Ishikawa (cell line): ENCODE data around the gene FIZ1.

ENCODE experiments used
- CEBPB ChIP-seq: IDR thresholded peaks from 2 replicates; pipeline ENCODE4 v1.6.1; 2012
- CREB1 ChIP-seq: IDR thresholded peaks from 2 replicates; pipeline ENCODE4 v1.6.1; 2012; ENCODE audit warnings: low read depth
- EGR1 ChIP-seq: IDR thresholded peaks from 2 replicates; pipeline ENCODE4 v1.6.1; 2012
- EP300 ChIP-seq: IDR thresholded peaks from 2 replicates; pipeline ENCODE4 v1.6.1; 2012; ENCODE audit warnings: borderline replicate concordance
- FOXM1 ChIP-seq: IDR thresholded peaks from 2 replicates; pipeline ENCODE4 v1.6.1; 2012; ENCODE audit warnings: low read depth, borderline replicate concordance
- MAX ChIP-seq: IDR thresholded peaks from 2 replicates; pipeline ENCODE4 v1.6.1; 2012
- NFIC ChIP-seq: IDR thresholded peaks from 2 replicates; pipeline ENCODE4 v1.6.1; 2012
- RAD21 ChIP-seq: IDR thresholded peaks from 2 replicates; pipeline ENCODE4 v1.6.1; 2012; ENCODE audit warnings: low read depth
- REST ChIP-seq: IDR thresholded peaks from 2 replicates; pipeline ENCODE4 v1.6.1; 2012; ENCODE audit warnings: low read depth, mild to moderate bottlenecking
- TAF1 ChIP-seq: IDR thresholded peaks from 2 replicates; pipeline ENCODE4 v1.6.1; 2012; ENCODE audit warnings: low read depth, mild to moderate bottlenecking
- TCF12 ChIP-seq: IDR thresholded peaks from 2 replicates; pipeline ENCODE4 v1.6.1; 2012; ENCODE audit warnings: low read depth
- TEAD4 ChIP-seq: IDR thresholded peaks from 2 replicates; pipeline ENCODE4 v1.6.1; 2012
- USF1 ChIP-seq: IDR thresholded peaks from 2 replicates; pipeline ENCODE4 v1.6.1; 2012
- YY1 ChIP-seq: IDR thresholded peaks from 2 replicates; pipeline ENCODE4 v1.6.1; 2012; ENCODE audit warnings: low read depth
- ZBTB7A ChIP-seq: IDR thresholded peaks from 2 replicates; pipeline ENCODE4 v1.6.1; 2012; ENCODE audit warnings: low read depth

Gene FIZ1

GRCh38 chr19:55602104-55603001 is 3.0 kb upstream of the FIZ1 start:
- TF ChIP-seq ZBTB7A (no peak), FOXM1 (no peak), EGR1 (no peak), USF1 (no peak), RAD21 (no peak), TCF12 (no peak), YY1 (no peak), TEAD4 (no peak), MAX (no peak), REST (no peak), NFIC (no peak), TAF1 (no peak), CREB1 (no peak), EP300 (no peak), CEBPB (no peak)

- TF ChIP-seq EP300 (no peak), REST (no peak), YY1 (no peak), USF1 (no peak), NFIC (no peak), CEBPB (no peak)
Observed at GRCh38 chr19:55601084-55601483, 1.8 kb upstream of the FIZ1 start.

- TF ChIP-seq CEBPB = no peak
- no peak for TF ChIP-seq MAX
- TF ChIP-seq EGR1 = no peak
- no peak for TF ChIP-seq EP300
- no peak for TF ChIP-seq CREB1
- TF ChIP-seq USF1 = no peak
- no peak for TF ChIP-seq REST
- TF ChIP-seq NFIC = no peak
- TF ChIP-seq FOXM1 = no peak
- TF ChIP-seq TCF12 = no peak
- no peak for TF ChIP-seq TEAD4
- no peak; the same call in 1 of the 2 replicates for TF ChIP-seq TAF1
- TF ChIP-seq YY1 = no peak
- TF ChIP-seq ZBTB7A = no peak
- TF ChIP-seq RAD21 = no peak
Observed at GRCh38 chr19:55600662-55601028, 1.3 kb upstream of the FIZ1 start.
